Stimulated activated CD4-positive, alpha-beta T cell treated with anti-CD3 and anti-CD28 coated beads, Interleukin-1b, Interleukin-23, amount 100 ng/mL, for 4 hours (primary cell): ENCODE measurements around the gene CD1B.
"Not testable (repeated sequence)": the region's sequence is repeated elsewhere in the genome, so short reads cannot be mapped to it uniquely, and the experiment has no call there.

Experiments
- DNase-seq, 2 donors: peaks; one replicate each; pipeline ENCODE4 v3.0.0-alpha.2; 2020; ENCODE audit warnings: low read depth in 2 of 2

The CD1B gene

DNA sequence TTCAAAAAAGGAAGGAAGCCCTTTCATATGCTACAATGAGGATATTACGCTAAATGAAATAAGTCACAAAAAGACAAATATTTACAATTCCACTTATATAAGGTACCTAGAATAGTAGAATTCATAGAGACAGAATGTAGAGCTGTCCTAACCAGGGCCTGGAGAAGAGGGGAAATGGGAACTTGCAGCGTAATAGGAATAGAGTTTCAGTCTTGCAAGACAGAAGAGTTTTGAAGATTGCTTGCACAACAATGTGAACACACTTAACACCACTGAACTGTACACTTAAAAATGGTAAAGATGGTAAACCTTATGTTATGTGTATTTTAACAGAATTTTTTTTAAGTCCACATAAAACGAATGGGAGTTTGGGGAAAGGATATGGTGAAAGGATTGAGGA lies 2.9 kb downstream of the CD1B start:
- DNase-seq = no peak

DNA sequence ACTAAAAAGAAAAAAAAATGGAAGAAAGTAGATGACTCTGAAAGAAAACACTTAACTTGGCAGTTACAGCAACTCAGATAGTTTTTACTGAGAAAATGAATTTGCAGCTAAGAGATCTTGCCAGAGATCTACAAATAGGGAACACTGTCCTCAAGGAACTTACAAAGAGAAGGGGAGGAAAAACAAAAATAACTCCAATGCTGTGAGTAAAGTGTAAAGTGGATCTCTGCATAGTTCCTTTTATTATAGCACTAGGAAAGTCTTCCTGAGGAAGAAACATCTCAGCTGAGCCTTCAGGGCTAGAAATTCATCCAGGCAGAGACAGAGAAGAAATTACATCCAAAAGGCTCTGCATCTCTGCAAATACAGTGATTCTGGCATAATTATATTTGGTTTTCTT lies 3.9 kb downstream of the CD1B start:
- DNase-seq = no peak

DNA sequence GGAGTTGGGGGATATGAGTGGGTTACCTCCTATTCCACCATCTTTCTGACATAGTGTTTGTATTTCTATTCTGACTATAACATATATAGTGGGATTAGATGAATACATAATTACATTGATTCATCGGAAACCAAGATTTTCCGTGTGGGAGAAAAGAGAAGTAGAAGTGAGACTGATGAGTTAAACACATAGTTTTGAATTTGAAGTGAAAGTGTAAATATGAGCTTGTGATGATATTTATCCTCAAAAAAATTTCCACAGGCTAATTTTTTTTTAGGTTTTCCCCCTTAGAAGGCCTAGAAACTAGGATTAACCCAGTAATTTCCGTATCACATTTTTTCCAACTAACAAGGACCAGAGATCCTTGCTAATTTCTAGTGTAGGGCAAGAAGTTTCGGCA lies 6.9 kb downstream of the CD1B start:
- DNase-seq = no peak

DNA sequence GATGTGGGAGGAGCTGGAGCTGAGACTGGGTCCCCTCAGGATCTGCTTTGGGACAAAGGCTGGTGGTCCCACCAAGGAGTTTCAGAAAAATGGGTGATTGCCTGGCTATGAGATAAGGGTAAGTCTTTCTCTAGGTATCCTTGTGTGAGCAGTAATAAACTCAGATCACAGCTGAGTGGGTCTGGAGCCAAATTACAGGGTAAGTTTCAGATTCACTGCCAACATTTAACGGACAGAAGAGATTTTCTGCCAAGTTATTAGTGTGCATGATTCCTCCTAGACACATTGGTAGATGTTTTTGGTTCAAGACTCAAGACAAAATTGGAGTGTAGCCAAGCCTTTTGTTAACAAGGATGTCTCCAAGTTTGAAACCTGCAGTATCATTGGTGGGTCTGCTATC lies 7.5 kb downstream of the CD1B start:
- DNase-seq = no peak

DNA sequence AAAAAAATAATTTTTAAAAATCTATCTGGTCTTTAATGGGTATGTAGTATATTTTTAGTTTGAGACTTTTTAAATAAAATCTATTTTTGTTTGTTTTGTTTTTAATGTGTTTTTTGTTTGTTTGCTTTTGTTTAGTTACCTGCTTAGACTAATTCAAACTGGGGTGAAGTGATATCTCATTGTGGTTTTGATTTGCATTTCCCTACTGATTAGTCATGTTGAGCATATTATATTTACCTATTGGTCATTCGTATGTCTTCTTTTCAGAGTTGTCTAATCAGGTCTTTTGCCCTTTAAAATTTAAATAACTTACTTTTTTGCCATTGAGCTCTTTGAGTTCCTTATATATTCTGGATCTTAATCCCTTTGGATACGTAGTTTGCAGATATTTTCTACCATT lies 20.3 kb downstream of the CD1B start:
- no peak for DNase-seq

DNA sequence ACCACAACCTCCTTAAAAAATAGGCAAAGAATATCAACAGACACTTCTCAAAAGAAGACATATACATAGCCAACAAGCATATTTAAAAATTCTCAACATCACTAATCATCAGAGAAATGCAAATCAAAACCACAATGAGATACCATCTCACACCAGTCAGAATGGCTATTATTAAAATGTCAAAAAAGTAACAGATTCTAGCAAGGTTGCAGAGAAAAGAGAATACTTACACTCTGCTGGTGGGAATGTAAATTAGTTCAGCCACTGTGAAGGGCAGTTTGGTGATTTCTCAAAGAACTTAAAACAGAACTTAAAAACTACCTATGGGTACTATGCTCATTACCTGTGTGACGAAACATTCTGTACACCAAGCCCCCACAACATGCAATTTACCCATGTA lies 20.7 kb downstream of the CD1B start:
- no peak for DNase-seq

DNA sequence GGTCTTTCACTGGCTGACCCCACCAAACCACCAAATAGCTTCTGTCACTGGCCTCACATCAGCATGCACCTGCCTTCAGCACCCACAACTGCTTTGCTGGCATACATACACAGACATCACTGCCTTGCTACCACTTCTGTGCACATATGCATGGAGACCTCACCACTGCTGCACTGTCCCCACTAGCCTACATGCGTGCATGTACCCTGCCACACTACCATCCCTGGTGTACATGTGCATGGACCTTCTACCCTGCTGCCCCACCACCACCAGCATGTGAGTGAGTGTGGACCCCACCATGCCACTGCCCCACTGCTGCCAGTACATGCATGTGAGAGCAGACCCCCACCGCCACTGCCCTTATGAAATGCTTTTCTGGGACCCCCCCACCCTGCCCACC lies 35.5 kb downstream of the CD1B start:
- no peak for DNase-seq

DNA sequence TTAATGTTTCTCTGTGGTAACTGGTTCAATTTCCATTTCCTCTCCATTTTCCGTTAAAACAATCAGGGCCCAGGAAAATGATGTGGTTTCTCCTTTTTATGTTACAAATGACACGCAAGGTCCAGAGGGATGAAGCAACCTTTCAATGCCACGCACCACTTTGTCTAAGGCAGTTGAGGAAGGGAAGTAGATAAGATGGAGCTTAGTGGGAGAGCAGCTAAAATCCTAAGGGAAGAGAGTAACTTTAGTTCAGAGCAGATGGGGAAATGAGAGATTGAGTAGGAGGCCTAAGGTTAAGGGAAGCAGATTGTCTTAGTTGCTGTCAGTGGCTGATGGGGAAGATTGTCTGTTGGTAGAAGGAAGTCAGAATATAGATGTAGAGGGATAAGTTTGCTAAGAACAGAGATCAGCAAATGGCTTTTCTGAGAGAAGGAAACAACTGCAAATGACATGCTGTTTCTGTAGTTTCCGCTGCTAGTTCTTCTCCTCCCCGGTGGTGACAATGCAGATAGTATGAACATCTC lies 40.9 kb downstream of the CD1B start:
- no peak for DNase-seq

DNA sequence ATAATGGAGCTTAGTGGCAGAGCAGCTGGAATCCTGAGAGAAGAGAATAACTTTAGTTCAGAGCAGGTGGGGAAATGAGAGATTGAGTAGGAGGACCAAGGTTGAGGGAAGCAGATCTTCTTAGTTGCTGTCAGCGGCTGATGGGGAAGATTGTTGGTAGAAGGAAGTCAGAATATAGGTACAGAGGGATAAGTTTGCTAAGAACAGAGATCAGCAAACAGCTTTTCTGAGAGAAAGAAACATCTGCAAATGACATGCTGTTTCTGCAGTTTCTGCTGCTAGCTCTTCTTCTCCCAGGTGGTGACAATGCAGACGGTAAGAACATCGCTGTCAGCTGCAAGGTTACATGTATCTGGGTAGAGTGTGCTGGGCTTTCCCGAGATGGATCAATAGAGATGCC lies 41.5 kb downstream of the CD1B start, which contains the start of gene CD1C:
CD1C (plus strand) TSS at position 113 of the 400 bp plus-strand sequence; CDS start at position 255, 142 bp downstream.
- DNase-seq = no peak

DNA sequence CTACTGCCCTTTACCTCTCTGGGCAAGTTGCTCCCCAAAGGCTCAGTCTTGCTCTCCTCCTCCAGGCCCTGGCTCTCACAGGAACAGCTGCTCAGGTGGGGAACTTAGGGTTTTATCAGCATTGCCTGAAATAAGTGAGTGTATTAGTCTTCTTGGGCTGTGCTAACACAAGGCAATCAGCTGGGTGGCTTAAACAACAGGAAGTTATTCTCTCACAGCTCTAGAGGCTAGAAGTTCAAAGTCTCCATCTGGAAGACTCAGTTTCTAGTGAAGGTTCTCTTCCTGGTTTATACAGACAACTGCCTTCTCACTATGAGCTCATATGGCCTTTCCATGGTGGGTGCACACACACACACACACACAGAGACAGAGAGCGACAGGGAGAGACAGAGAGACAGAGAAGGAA lies 44.4 kb downstream of the CD1B start:
- no peak for DNase-seq

DNA sequence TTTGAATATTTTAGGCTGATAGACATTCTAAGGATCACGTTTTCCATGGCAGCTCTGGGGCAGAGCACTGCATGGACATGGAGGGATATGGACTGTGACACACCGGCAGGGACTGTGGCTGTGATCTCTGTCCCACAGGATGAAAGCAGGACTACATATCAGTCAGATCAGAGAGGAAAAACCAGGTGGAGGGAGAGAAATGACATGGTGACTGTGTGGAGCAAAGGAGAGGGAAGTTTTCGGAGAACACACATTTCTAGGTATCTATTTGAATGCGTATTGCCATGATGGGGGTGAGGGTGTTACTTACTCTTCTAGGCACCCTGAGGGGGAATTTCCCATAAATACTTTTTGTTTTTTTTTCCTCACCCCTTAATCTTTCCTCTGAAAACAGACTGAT lies 44.8 kb downstream of the CD1B start:
- no peak for DNase-seq

DNA sequence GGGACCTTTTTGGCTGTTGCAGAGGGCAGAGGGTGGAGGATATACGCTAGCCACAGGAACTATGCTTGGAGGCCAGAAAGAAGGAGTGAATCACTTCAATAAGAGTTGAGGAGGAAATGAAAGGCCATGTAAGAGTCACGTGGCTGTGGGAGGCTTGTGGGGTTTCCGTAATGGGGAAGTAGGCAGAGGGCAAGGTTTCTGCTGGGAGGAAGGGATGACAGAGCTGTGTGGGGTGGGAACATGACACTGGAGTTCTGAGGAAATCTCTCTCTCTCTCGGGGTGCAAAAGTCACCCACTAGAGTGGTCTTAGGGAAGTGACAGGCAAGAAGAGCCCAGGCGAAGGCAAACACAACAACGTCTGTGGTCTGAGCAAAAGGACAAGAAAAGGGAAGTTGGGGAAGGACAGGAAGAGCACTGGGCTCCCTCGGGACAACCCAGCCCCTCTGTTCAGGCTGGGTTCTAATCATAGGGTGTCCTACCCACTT lies 45.5 kb downstream of the CD1B start:
- no peak for DNase-seq

DNA sequence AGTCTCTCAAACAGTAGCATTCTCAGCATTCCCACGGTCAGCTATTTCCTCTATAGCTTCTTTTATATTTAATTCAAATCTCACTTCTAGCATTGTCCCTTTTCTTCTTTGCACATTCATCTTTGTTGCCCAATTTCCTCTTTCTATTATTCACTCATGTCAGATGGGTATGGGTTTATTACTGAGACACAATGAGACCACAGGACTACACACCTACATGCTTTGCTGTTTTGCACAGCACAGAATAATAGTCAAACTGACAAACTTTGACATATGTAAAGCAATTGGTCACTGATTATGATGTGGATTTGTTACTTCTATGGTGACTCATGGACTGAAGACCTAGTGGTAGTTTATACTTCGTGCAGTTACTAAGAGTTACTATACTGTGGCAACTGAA lies 47.4 kb downstream of the CD1B start:
- no peak for DNase-seq

DNA sequence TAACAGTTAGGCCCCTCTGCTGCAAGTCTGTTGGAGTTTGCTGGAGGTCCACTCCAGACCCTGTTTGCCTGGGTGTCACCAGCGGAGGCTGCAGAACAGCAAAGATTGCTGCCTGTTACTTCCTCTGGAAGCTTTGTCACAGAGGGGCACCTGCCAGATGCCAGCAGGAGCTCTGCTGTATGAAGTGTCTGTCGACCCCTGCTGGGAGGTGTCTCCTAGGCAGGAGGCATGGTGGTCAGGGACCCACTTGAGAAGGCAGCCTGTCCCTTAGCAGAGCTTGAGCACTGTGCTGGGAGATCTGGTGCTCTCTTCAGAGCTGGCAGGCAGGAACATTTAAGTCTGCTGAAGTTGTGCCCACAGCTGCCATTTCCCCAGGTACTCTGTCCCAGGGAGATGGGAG lies 48.9 kb downstream of the CD1B start:
- not testable (repeated sequence) for DNase-seq
